Liver (tissue), 9 donors: Measurements from ENCODE around the gene DPP6. TPM values are rescaled to one million over a fixed set of nuclear protein-coding genes. Genes with fewer than 3 reads are reported as not detected.

Experiments used
- DNase-seq: peaks from one replicate; pipeline ENCODE4 v3.0.0-alpha.2; 2017; ENCODE audit warnings: low spot score
- H3K27ac ChIP-seq, 2 donors: one replicate each; pipeline ENCODE4 v1.7.0; 2013; ENCODE audit warnings: inconsistent platforms in 2 of 2, low read length in 2 of 2, control low read depth in 1 of 2, low read depth in 1 of 2, mild to moderate bottlenecking in 1 of 2
- H3K27me3 ChIP-seq, 4 donors: one replicate each; pipeline versions ENCODE4 v1.6.1 to v1.7.0; 2013; ENCODE audit warnings: low read length in 3 of 4, inconsistent platforms in 1 of 4, mild to moderate bottlenecking in 1 of 4, moderate library complexity in 1 of 4; ENCODE audit not compliant: control insufficient read depth in 4 of 4, insufficient read depth in 4 of 4
- H3K36me3 ChIP-seq, 4 donors: one replicate each; pipeline versions ENCODE4 v1.6.1 to v1.7.0; 2013; ENCODE audit warnings: low read length in 3 of 4, mild to moderate bottlenecking in 3 of 4, low read depth in 1 of 4, moderate library complexity in 1 of 4; ENCODE audit not compliant: control insufficient read depth in 4 of 4, insufficient read depth in 3 of 4
- H3K4me1 ChIP-seq, 4 donors: one replicate each; pipeline versions ENCODE4 v1.6.1 to v1.7.0; 2013; ENCODE audit warnings: low read length in 3 of 4, mild to moderate bottlenecking in 3 of 4, moderate library complexity in 1 of 4; ENCODE audit not compliant: control insufficient read depth in 4 of 4, insufficient read depth in 4 of 4
- H3K4me3 ChIP-seq, 3 donors: one replicate each; pipeline versions ENCODE4 v1.6.1 to v1.7.0; 2013; ENCODE audit warnings: low read length in 3 of 3, control low read depth in 1 of 3, low read depth in 1 of 3, mild to moderate bottlenecking in 1 of 3
- H3K9ac ChIP-seq, 2 donors: one replicate each; pipeline ENCODE4 v1.7.0; 2013; ENCODE audit warnings: low read length in 2 of 2, mild to moderate bottlenecking in 2 of 2, moderate library complexity in 2 of 2, control low read depth in 1 of 2, low read depth in 1 of 2
- H3K9me3 ChIP-seq, 4 donors: one replicate each; pipeline versions ENCODE4 v1.6.1 to v1.7.0; 2013; ENCODE audit warnings: low read length in 3 of 4; ENCODE audit not compliant: control insufficient read depth in 4 of 4
- ATF3 ChIP-seq: IDR thresholded peaks from 2 replicates; pipeline ENCODE4 v1.6.1; 2016; ENCODE audit warnings: antibody characterized with exemption
- CTCF ChIP-seq: fragments of 150-350 bp; IDR thresholded peaks from 2 replicates; pipeline ENCODE4 v1.5.1; 2017; ENCODE audit warnings: improper control_type of control experiment, low read depth, low read length; ENCODE audit not compliant: missing input control
- EGR1 ChIP-seq, 2 donors: IDR thresholded peaks; 2 replicates each; pipeline ENCODE4 v1.6.1; 2016 to 2018; ENCODE audit warnings: antibody characterized with exemption in 2 of 2, low read depth in 2 of 2
- FOXA2 ChIP-seq: IDR thresholded peaks from 2 replicates; pipeline ENCODE4 v1.6.1; 2016; ENCODE audit warnings: antibody characterized with exemption
- GABPA ChIP-seq, 2 donors: IDR thresholded peaks in 1 of 2; conservative IDR thresholded peaks in 1 of 2; 2 replicates each; pipeline ENCODE4 v1.6.1; 2016; ENCODE audit warnings: antibody characterized with exemption in 2 of 2, mild to moderate bottlenecking in 1 of 2, moderate library complexity in 1 of 2
- HNF4A ChIP-seq, 2 donors: conservative IDR thresholded peaks; 2 replicates each; pipeline ENCODE4 v1.6.1; 2016; ENCODE audit warnings: antibody characterized with exemption in 2 of 2, mild to moderate bottlenecking in 2 of 2
- HNF4G ChIP-seq: IDR thresholded peaks from 2 replicates; pipeline ENCODE4 v1.6.1; 2016; ENCODE audit warnings: antibody characterized with exemption
- JUND ChIP-seq, 2 donors: IDR thresholded peaks; 2 replicates each; pipeline ENCODE4 v1.6.1; 2016; ENCODE audit warnings: antibody characterized with exemption in 2 of 2
- NR2F2 ChIP-seq: IDR thresholded peaks from 2 replicates; pipeline ENCODE4 v1.6.1; 2016; ENCODE audit warnings: antibody characterized with exemption
- RAD21 ChIP-seq, 2 donors: IDR thresholded peaks; 2 replicates each; pipeline ENCODE4 v1.6.1; 2016; ENCODE audit warnings: antibody characterized with exemption in 2 of 2, mild to moderate bottlenecking in 2 of 2
- RXRA ChIP-seq, 2 donors: IDR thresholded peaks; 2 replicates each; pipeline ENCODE4 v1.6.1; 2017 to 2018; ENCODE audit warnings: antibody characterized with exemption in 2 of 2, mild to moderate bottlenecking in 1 of 2
- TAF1 ChIP-seq: conservative IDR thresholded peaks from 2 replicates; pipeline ENCODE4 v1.6.1; 2016; ENCODE audit warnings: antibody characterized with exemption, mild to moderate bottlenecking
- YY1 ChIP-seq: IDR thresholded peaks from 2 replicates; pipeline ENCODE4 v1.6.1; 2016; ENCODE audit warnings: antibody characterized with exemption, mild to moderate bottlenecking
- WGBS: extraction: QIAGEN DNeasy Blood & Tissue Kit; methylation state at CpG from one replicate; pipeline ENCODE4 v1.1.7; 2013; 5-methylcytosine and 5-hydroxymethylcytosine counted together
- polyA plus RNA-seq, 2 donors: library from polyadenylated mRNA; stranded (reverse) in 1 of 2; unstranded in 1 of 2; fragments of 200-250 nt in 1 of 2; fragments of >200 nt in 1 of 2; fragmentation: Nextera tagmentation in 1 of 2; extraction: Ambion mirVana in 1 of 2; gene quantifications; one replicate each; pipeline versions ENCODE4 v1.2.1 to v1.2.3, GENCODE V29; 2013 to 2015
- total RNA-seq, 2 donors: library from RNA; depleted of rRNA; stranded (reverse); fragments of >200 nt; gene quantifications; one replicate each; pipeline ENCODE4 v1.2.3, GENCODE V29; 2014
- TF ChIP-seq, protein P1 (sequence below): IDR thresholded peaks from 2 replicates; pipeline ENCODE4 v1.6.1; 2016; ENCODE audit warnings: antibody characterized with exemption
- TF ChIP-seq, protein P2 (sequence below): IDR thresholded peaks from 2 replicates; pipeline ENCODE4 v1.6.1; 2016; ENCODE audit warnings: antibody characterized with exemption
- TF ChIP-seq, protein P3 (sequence below): IDR thresholded peaks from 2 replicates; pipeline ENCODE4 v1.6.1; 2016; ENCODE audit warnings: antibody characterized with exemption, mild to moderate bottlenecking
- donor health status: healthy.
- donor health status: healthy.
- donor health status: healthy.
- donor health status: healthy.
- donor health status: healthy.

The DPP6 gene
- total and polyA plus RNA-seq, 4 donors: 0.01 TPM; not detected in 3

DNA sequence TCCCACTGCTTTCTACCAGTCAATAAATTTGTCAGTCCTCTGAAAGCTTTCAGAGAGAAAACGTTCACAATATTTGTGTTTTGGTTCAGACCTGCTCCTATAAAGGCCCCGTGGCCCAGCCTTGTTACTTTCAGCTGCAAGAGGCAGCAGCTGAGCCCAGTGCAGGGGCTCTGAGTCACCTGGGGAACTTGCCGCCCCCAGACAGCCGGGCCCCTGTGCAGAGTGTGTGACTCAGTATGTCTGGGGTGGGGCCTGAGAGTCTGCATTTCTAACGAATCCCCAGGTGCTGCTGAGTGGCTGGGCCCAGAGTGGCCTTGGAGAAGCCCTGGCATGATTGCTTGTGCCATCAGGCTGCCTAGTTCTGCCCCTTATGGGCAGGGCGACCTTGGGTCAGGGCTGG is 647.2 kb downstream of the DPP6 start:
- H3K27me3 ChIP-seq: peaks cover 0 to 2% (median 0%) of the 10 kb centered on the region in 4 donors
- no peaks in the 10 kb centered on the region for H3K9me3 ChIP-seq
- no peak for DNase-seq
- 69% methylated on average over 6 of the region's 6 CpGs for WGBS
- no peak overlapping the region for H3K27ac ChIP-seq
- no peak overlapping the region for H3K9ac ChIP-seq
- H3K4me3 ChIP-seq: no peak overlapping the region
- no peaks in the 10 kb centered on the region for H3K36me3 ChIP-seq
- TF ChIP-seq JUND (IDR thresholded peaks at IDR 0.05) (no peak), CTCF (no peak), EGR1 (IDR thresholded peaks at IDR 0.05; ENCODE audit: low read depth in 2 of 2) (no peak), RAD21 (IDR thresholded peaks at IDR 0.05) (no peak), YY1 (no peak), HNF4A (conservative IDR thresholded peaks at IDR 0.05) (no peak), HNF4G (no peak), RXRA (IDR thresholded peaks at IDR 0.05) (no peak), FOXA2 (no peak), ATF3 (no peak), TAF1 (no peak), NR2F2 (no peak)
- TF ChIP-seq, protein P1, sequence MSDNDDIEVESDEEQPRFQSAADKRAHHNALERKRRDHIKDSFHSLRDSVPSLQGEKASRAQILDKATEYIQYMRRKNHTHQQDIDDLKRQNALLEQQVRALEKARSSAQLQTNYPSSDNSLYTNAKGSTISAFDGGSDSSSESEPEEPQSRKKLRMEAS: no peak
- TF ChIP-seq, protein P2, sequence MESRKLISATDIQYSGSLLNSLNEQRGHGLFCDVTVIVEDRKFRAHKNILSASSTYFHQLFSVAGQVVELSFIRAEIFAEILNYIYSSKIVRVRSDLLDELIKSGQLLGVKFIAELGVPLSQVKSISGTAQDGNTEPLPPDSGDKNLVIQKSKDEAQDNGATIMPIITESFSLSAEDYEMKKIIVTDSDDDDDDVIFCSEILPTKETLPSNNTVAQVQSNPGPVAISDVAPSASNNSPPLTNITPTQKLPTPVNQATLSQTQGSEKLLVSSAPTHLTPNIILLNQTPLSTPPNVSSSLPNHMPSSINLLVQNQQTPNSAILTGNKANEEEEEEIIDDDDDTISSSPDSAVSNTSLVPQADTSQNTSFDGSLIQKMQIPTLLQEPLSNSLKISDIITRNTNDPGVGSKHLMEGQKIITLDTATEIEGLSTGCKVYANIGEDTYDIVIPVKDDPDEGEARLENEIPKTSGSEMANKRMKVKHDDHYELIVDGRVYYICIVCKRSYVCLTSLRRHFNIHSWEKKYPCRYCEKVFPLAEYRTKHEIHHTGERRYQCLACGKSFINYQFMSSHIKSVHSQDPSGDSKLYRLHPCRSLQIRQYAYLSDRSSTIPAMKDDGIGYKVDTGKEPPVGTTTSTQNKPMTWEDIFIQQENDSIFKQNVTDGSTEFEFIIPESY: no peak
- TF ChIP-seq, protein P3, sequence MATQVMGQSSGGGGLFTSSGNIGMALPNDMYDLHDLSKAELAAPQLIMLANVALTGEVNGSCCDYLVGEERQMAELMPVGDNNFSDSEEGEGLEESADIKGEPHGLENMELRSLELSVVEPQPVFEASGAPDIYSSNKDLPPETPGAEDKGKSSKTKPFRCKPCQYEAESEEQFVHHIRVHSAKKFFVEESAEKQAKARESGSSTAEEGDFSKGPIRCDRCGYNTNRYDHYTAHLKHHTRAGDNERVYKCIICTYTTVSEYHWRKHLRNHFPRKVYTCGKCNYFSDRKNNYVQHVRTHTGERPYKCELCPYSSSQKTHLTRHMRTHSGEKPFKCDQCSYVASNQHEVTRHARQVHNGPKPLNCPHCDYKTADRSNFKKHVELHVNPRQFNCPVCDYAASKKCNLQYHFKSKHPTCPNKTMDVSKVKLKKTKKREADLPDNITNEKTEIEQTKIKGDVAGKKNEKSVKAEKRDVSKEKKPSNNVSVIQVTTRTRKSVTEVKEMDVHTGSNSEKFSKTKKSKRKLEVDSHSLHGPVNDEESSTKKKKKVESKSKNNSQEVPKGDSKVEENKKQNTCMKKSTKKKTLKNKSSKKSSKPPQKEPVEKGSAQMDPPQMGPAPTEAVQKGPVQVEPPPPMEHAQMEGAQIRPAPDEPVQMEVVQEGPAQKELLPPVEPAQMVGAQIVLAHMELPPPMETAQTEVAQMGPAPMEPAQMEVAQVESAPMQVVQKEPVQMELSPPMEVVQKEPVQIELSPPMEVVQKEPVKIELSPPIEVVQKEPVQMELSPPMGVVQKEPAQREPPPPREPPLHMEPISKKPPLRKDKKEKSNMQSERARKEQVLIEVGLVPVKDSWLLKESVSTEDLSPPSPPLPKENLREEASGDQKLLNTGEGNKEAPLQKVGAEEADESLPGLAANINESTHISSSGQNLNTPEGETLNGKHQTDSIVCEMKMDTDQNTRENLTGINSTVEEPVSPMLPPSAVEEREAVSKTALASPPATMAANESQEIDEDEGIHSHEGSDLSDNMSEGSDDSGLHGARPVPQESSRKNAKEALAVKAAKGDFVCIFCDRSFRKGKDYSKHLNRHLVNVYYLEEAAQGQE: no peak
- H3K4me1 ChIP-seq: no peaks in the 10 kb centered on the region

DNA sequence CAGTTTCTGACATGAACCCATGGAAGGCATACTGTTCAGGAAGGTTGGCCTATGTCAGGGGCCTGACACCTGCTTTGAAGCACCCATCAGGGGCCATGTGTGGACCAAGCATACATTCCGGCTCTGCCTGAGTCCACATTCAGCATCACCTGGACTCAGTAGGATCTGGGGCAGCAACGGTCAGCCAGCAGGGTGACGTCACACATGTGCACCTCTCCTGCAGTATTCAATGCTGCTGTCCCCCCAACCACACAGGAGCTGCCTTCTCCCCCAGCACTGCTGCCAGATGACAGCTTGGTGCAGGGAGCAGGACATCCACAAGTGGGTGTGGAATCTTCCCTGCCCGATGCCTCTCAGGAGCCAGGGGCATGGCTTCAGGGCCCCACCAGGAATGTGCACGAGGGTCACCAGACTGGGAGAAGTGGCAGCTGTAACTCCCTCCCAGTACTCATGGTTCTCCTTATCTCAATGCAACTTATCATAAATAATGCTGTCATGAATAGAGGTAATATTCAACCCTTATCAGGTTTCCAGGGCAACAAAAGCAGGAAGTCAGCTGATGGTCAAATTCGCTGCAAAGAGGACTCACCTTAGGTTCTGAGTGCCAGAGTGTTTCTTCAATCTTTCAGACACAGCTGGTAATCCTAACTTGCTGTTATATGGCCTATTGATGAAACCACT is 657.8 kb downstream of the DPP6 start:
- DNase-seq: no peak
- no peaks in the 10 kb centered on the region for H3K36me3 ChIP-seq
- H3K4me3 ChIP-seq: no peak overlapping the region
- H3K9me3 ChIP-seq: peaks cover 0 to 10% (median 1%) of the 10 kb centered on the region in 4 donors
- WGBS: 69% methylated on average over 6 of the region's 6 CpGs
- H3K9ac ChIP-seq: no peak overlapping the region
- no peak for TF ChIP-seq RAD21 (IDR thresholded peaks at IDR 0.05)
- TF ChIP-seq GABPA (IDR thresholded peaks at IDR 0.05 in 1 of 2, conservative IDR thresholded peaks at IDR 0.05 in 1 of 2): no peak
- TF ChIP-seq, protein P2: no peak
- TF ChIP-seq JUND (IDR thresholded peaks at IDR 0.05): no peak
- TF ChIP-seq, protein P1: no peak
- TF ChIP-seq RXRA (IDR thresholded peaks at IDR 0.05): no peak
- TF ChIP-seq, protein P3: no peak
- no peak for TF ChIP-seq NR2F2
- peaks cover 0 to 3% (median 0%) of the 10 kb centered on the region in 4 donors for H3K27me3 ChIP-seq
- no peaks in the 10 kb centered on the region for H3K4me1 ChIP-seq
- H3K27ac ChIP-seq: no peak overlapping the region
